HUDEP-2 (cell line): ENCODE results near the gene MZF1.
"Not testable (repeated sequence)": the region's sequence is repeated elsewhere in the genome, so short reads cannot be mapped to it uniquely, and the experiment has no call there.

Source experiments
- DNase-seq, 76 experiments: peaks; one replicate each; lab custom pipeline; 2025; ENCODE audit not compliant: unreplicated experiment in 76 of 76; lab: John Stamatoyannopoulos, UW

Gene MZF1

DNA sequence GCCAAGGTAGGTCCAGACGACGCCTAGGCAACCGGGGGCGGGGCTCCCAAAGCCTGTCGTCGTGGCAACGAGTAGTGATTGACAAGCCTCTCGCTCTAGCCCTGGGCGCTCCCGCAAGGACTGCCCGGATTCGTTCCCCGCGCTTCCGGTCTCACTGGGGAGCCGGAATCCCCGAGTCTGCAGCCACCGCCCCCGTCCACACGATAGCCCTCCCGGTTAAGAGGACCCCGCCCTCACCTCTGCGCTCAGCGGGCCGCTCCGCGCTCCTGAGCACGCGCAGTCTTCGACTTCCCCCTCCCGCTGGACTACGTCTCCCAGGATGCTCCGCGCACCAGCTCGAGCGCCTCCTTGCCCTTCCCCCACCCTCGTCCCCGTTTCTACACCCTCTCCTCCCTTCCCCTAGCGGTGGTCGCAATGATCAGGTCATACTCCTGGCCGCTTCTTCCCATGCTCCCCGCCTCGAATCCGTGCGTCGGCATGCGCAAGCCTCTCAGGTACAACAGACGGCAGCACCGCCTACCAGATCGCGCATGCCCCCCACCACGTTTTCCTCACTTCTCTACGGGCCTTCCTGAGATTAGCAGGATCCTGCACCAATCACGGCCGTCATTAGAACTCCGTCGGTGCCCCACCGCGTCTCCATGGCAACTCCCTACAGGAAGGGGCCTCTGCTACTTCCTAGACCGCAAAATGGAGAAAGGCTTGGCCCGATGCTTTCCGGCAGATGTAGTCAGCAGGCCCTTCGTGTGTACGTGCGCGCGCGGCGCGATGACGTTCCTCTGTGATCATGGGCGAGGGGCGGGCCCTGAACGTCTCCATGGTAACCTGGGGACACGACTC, at the start of gene MZF1:
Gene MZF1, minus strand, starts transcription at position 518 of the 840 bp plus-strand sequence. CDS start 1,946 bp downstream, outside the sequence.
- DNase-seq: no peak

- not testable (repeated sequence) for DNase-seq
Measured at GRCh38 chr19:58607213-58607612, 34.1 kb upstream of the MZF1 start.

- not testable (repeated sequence) for DNase-seq
Measured at GRCh38 chr19:58606251-58606896, 33.2 kb upstream of the MZF1 start.

DNA sequence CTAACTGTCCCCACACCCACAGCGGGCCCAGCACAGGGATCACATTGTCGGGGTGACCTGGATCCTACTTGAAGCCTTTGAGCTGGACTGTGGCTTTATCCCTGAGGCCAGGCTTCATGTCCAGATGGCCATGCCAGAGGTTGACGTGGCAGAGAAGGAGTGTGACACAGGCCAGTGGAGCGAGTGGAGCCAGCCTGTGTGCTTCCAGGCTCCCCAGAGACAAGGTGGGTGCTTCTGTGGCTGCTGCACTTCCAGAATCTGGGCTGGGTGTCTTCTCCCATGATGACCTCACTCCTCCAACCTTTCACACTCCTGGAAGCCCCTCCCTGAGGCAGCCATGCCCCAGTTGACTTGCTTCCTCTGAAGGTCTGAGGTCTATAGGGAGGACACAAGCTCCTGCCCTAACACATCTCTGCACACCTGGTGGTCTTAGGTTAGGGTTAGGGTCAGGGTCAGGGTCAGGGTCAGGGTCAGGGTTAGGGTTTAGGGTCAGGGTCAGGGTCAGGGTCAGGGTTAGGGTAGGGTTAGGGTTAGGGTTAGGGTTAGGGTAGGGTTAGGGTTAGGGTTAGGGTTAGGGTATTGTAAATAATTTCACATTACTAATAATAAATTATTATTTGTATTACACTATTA, 13.1 kb upstream of the MZF1 start:
- DNase-seq: no peak

- DNase-seq: no peak
Measured at GRCh38 chr19:58585442-58586132, 12.5 kb upstream of the MZF1 start.

DNA sequence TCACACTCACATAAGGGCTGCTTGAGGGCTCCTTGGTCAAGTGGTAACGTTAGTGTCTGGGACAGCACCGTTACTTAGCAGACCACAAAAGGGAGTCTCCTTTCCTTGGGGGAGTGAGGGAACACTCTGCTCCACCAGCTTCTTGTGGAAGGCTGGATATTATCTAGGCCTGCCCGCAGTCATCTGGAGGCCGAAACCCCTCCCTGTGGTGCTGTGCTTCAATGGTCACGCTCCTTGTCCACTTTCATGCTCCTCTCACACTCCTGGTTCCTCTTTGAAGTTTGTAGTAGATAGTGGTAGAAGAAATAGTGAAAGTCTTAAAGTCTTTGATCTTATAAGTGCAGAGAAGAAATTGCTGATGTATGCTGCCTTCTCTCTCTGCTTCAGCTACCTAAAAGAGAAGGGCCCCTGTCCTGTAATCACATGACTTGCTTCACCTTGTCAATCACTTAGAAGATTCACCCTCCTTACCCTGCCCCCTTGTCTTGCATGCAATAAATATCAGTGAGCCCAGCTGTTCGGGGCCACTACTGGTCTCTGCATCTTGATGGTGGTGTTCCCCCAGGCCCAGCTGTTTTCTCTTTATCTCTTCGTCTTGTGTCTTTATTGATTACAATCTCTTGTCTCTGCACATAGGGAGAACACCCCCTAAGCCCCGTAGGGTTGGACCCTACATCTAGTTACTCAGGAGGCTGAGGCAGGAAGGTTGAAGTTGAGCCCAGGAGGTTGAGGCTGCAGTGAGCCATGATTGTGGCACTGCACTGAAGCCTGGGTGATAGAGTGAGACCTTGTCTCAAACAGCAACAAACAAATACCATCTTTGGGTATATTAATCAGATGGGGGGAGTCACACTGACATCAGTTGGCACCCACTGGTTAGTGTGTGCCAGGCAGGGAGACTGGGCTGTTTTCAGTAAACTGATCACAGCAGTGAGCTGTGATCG, 11.6 kb upstream of the MZF1 start:
- no peak for DNase-seq

DNA sequence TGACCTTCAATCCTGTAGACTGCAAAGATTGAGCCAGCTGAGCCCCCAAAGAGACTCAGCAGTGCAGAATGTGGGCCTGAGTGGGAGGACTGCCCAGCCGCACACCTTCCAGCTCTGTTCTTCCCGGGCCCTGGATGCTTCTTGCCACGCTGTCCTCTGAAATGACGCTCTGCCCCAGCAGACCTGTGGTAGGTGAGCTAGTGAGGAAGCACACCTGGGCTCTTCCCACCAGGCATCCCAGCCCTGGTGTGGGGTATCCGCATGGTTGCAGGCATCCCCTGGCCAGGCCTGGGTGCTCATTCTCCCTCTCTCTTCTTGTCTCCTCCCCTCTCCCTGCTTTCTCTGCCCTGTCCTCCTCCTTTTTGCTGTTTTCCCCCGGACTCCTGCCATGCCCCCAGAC, 9.8 kb upstream of the MZF1 start:
- DNase-seq: no peak

- no peak for DNase-seq
Measured at GRCh38 chr19:58581227-58582141, 8.3 kb upstream of the MZF1 start.

- DNase-seq: no peak
Measured at GRCh38 chr19:58579473-58580142, 6.5 kb upstream of the MZF1 start.

DNA sequence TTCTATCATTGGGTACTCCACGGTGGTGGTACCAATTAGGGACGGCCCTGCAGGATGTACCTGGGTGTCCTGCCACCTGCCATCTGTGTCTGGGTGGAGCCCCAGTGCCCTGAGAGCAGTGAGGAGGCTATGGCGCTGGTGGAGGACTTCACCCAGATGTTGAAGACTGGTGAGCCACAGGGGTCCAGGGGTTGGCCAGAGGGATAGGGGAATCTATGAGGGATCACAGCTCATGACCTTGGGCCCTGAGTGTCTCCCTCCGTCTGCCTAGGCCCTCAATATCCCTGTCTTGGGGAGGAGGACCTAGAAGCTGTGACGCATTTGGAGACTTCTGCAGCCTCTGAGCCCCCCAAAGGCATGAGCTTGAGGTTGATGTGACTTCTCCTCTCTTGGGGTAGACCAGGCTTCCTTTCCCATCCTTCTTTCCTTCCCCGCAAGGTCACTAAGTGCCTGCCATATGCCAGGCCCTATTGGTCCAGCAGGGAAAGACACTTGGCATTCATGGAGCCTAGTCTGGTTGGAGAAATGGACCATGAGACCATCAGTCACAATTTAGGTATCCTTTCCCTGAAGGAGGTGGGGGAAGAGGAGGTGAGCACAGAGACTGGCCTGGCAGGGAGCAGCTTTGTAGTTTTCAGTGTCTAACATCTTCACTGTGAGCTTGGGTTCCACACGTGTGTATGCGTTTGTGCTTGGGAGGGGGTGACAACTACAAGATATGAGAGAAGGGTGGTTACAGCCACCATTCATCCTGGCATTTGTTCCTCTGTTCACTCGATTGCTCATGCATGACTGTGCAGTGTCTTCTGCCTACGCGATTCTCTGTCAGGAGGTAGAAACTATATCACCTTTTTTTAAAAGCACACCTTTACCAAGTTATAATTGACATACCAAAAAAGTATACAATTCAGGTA, 5.1 kb upstream of the MZF1 start:
- no peak for DNase-seq

DNA sequence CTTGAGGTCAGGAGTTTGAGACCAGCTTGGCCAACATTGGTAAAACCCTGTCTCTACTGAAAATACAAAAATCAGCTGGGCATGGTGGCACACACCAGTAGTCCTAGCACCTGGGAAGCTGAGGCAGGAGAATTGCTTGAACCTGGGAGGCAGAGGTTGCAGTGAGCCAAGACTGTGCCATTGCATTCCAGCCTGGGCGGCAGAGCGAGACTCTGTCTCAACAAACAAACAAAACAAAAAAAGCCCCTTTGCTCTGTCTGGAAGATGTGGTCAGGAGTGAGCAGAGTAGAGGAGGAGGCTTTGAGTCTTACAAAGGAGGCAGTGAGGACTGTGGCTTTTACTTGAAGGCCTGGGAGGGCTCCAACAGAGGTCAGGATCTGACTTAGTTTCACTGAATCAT, 4.4 kb upstream of the MZF1 start:
- DNase-seq: not testable (repeated sequence)

DNA sequence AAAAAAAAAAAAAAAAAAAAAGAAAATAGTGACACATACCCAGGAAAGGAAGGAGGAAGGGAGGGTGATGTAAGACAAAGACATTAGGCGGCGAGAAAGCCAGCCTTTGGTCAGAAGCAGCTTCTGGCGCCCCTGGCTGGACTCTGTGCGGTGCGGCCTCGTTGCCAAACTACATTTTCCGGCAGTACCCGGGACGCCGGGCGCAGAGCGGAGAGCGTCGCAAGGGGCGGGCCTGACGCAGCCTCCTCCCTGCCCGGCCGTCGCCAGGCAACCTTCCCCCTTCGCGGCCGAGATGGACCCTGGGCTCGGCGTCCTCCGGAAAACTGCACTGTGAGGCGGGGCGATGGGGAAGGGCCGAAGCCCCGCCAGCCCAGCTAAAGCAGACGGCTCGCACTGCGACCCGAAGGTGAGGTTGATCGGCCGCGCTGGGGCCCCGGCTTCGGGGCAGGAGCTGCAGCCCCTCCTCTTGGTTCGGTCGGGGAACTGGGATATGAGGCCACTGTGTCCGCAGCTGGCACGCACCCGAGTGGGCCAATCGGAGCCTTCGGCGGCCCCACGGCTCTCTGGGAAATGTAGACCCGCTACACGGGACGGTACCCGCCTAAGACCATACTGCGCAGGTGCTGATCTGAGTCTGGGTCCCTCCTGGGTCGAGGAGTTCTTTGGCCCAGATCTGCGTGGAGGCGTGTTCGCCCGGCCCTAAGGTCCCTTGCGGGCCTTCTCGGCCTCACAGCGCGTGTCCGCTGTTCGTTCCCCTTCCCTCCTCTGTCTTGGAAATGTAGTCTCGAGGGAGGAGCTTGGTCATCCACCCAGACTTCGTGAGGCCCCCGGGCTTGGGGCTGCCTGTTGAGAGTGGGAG, 2.3 kb upstream of the MZF1 start:
- no peak for DNase-seq

GRCh38 chr19:58573658-58574164, 576 bp upstream of the MZF1 start:
- DNase-seq: no peak

DNA sequence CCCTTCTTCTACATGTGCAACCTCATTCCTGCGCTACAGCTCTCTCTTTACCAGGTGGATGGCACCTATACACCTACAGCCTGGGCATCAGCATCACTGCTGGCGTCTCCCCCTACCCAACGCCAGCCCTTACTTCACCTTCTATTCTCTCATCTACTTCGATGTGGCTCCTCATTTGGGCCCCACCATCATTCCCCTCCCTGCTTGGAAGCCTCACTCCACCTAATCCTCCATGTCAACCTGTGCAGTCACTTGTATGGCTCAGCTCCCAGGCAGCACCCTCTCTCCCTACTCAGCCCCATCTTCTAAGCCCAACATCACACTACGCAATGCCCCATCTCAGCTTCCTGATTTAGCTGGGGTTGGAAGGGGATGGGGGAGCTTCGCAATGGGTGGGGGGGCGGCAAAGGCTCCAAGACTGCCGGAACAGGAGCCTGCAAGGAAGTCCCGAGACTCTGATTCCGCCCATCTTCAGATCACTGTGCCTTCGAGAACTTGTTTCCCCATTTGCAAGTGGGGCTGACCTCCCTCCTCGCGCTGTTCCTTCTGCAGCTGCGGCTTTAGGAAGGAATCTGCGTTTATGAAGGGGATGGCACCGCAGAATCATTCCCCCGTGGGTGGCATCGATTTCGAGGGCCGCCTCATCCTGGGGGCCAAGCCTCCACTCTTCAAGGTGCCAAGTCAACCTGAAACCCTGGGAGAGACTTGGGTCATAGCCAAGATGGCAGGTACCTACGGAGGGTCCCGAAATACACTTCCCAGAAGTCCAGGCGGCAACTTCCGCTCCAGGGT, 913 bp downstream of the MZF1 start:
- DNase-seq: no peak

DNA sequence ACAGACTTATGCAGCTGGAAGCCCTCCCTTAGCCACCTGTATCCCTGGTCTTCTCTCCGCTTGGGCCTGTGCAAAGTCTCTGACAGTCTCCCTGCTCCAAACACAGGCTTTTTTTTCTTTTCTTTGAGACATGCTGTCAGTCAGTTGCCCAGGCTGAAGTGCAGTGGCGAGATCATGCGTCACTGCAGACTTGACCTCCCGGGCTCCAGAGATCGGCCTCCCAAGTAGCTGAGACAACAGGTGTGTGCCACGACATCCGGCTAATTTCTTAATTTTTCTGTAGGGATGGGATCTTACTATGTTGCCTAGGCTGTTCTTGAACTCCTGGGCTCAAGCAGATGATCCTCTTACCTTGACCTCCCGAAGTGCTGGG, 1.6 kb downstream of the MZF1 start:
- no peak for DNase-seq
